22Rv1 (cell line): ENCODE measurements around the gene ADGRD1.

ENCODE experiments used
- CTCF ChIP-seq: fragments of 450-650 bp; IDR thresholded peaks from 2 replicates; pipeline ENCODE4 v1.5.1; 2017; ENCODE audit warnings: mild to moderate bottlenecking
- ZFX ChIP-seq: fragments of 450-650 bp; IDR thresholded peaks from 2 replicates; pipeline ENCODE4 v1.6.1; 2017; ENCODE audit warnings: antibody characterized with exemption, borderline replicate concordance

GRCh38 chr12:131024721-131025120 lies 71.0 kb downstream of the ADGRD1 start:
- TF ChIP-seq CTCF (no peak), ZFX (no peak)
